Kidney capillary endothelial cell (primary cell): ENCODE results near the gene SLC22A6.

Experiments
- DNase-seq: peaks from one replicate; pipeline ENCODE4 v3.0.0-alpha.2; 2018; ENCODE audit warnings: low spot score

SLC22A6 gene

GRCh38 chr11:62931499-62932278 lies 53.1 kb downstream of the SLC22A6 start:
- DNase-seq, result no peak

GRCh38 chr11:62930666-62931065 lies 54.1 kb downstream of the SLC22A6 start:
- no peak for DNase-seq

- DNase-seq, result no peak
These were observed 54.6 kb downstream of the SLC22A6 start for GRCh38 chr11:62930157-62930556.

GRCh38 chr11:62928011-62928410 lies 56.8 kb downstream of the SLC22A6 start:
- DNase-seq, result no peak

GRCh38 chr11:62926680-62927455 lies 57.9 kb downstream of the SLC22A6 start:
- DNase-seq, result no peak
